SK-N-SH (cell line): ENCODE results near the gene TULP4. TPM values are rescaled to one million over a fixed set of nuclear protein-coding genes. Genes with fewer than 3 reads are reported as not detected.
A peak's percentile ranks its signal among the peaks of the same experiment; 100 is the strongest.

Source experiments
- CTCF ChIA-PET: fragments of 300-600, 350-600 bp; formaldehyde crosslinking; extraction: SDS; loops from one replicate; lab custom pipeline; 2021; lab: Yijun Ruan, JAX
- POLR2A ChIA-PET: fragments of 350-600 bp; sonication (Branson Sonifier 250); formaldehyde crosslinking; extraction: SDS; loops from one replicate; lab custom pipeline; 2020; ENCODE audit warnings: antibody characterized with exemption, inconsistent platforms; lab: Yijun Ruan, JAX
- DNase-seq: peaks from one replicate; pipeline ENCODE4 v3.0.0; 2012
- H2AFZ ChIP-seq: fragments of 200-600 bp; sonication (generic); 2 replicates; pipeline ENCODE4 v1.8.1; 2016; ENCODE audit warnings: antibody characterized with exemption, mild to moderate bottlenecking, low read depth
- H3F3A ChIP-seq: fragments of 200-600 bp; sonication (generic); replicated peaks from 2 replicates; pipeline ENCODE3; 2016; ENCODE audit warnings: antibody characterized with exemption, mild to moderate bottlenecking; ENCODE audit not compliant: insufficient read depth
- H3K27ac ChIP-seq, 2 experiments: fragments of 200-500 bp in 1 of 2; fragments of 200-600 bp in 1 of 2; sonication (Bioruptor generic) in 1 of 2; sonication (generic), shearing (Covaris generic) in 1 of 2; 2 replicates each; pipeline versions ENCODE4 v1.5.1 to v1.6.1; 2014 to 2016; ENCODE audit warnings: low read depth in 2 of 2, inconsistent platforms in 1 of 2, low read length in 1 of 2, mild to moderate bottlenecking in 1 of 2, mixed read lengths in 1 of 2
- H3K27me3 ChIP-seq: fragments of 200-600 bp; sonication (generic), shearing (Covaris generic); 2 replicates; pipeline ENCODE4 v1.6.1; 2016; ENCODE audit warnings: mixed run types; ENCODE audit not compliant: insufficient read depth
- H3K36me3 ChIP-seq, 2 experiments: fragments of 200-500 bp in 1 of 2; fragments of 200-600 bp in 1 of 2; sonication (Bioruptor generic) in 1 of 2; sonication (generic) in 1 of 2; replicated peaks in 1 of 2; 2 replicates each; pipeline versions ENCODE3 to v1.5.1; 2014 to 2016; ENCODE audit warnings: low read length in 1 of 2, mild to moderate bottlenecking in 1 of 2; ENCODE audit not compliant: insufficient read depth in 2 of 2, control insufficient read depth in 1 of 2
- H3K4me1 ChIP-seq, 2 experiments: fragments of 200-500 bp in 1 of 2; fragments of 200-600 bp in 1 of 2; sonication (Bioruptor generic) in 1 of 2; sonication (generic), shearing (Covaris generic) in 1 of 2; 2 replicates each; pipeline versions ENCODE4 v1.5.1 to v1.6.1; 2014 to 2016; ENCODE audit warnings: low read depth in 1 of 2, low read length in 1 of 2, mixed run types in 1 of 2; ENCODE audit not compliant: insufficient read depth in 2 of 2, control insufficient read depth in 1 of 2
- H3K4me2 ChIP-seq: fragments of 200-600 bp; sonication (generic), shearing (Covaris generic); 2 replicates; pipeline ENCODE4 v1.6.1; 2017; ENCODE audit warnings: mixed run types
- H3K4me3 ChIP-seq, 2 experiments: fragments of 200-500 bp in 1 of 2; fragments of 200-600 bp in 1 of 2; sonication (Bioruptor generic) in 1 of 2; sonication (generic), shearing (Covaris generic) in 1 of 2; 2 replicates each; pipeline versions ENCODE4 v1.5.1 to v1.8.1; 2014 to 2016; ENCODE audit warnings: low read depth in 2 of 2, inconsistent platforms in 1 of 2, low read length in 1 of 2, mild to moderate bottlenecking in 1 of 2, mixed read lengths in 1 of 2, moderate library complexity in 1 of 2
- H3K79me2 ChIP-seq: fragments of 200-600 bp; sonication (generic); 2 replicates; pipeline ENCODE4 v1.8.1; 2017; ENCODE audit warnings: mild to moderate bottlenecking; ENCODE audit not compliant: insufficient read depth
- H3K9ac ChIP-seq: fragments of 200-600 bp; sonication (generic); 2 replicates; pipeline ENCODE4 v1.6.1; 2017; ENCODE audit warnings: mixed run types
- H3K9me2 ChIP-seq: fragments of 200-600 bp; sonication (generic); 2 replicates; pipeline ENCODE4 v1.6.1; 2017; ENCODE audit warnings: mixed run types
- H3K9me3 ChIP-seq: fragments of 200-600 bp; sonication (generic); 2 replicates; pipeline ENCODE4 v1.6.1; 2017; ENCODE audit warnings: mixed run types, mild to moderate bottlenecking, moderate library complexity
- H4K20me1 ChIP-seq: fragments of 200-600 bp; sonication (generic); 2 replicates; pipeline ENCODE4 v1.6.1; 2017; ENCODE audit warnings: mild to moderate bottlenecking, mixed run types; ENCODE audit not compliant: insufficient read depth
- GATA2 ChIP-seq: sonication (generic); formaldehyde crosslinking; IDR thresholded peaks from 2 replicates; pipeline ENCODE4 v1.5.0; 2020; ENCODE audit warnings: mild to moderate bottlenecking, missing genetic modification reagents
- MAX ChIP-seq: IDR thresholded peaks from 2 replicates; pipeline ENCODE4 v1.4.0; 2012; ENCODE audit warnings: low read depth
- SIN3A ChIP-seq: IDR thresholded peaks from 2 replicates; pipeline ENCODE4 v1.6.1; 2012; ENCODE audit warnings: low read depth, mild to moderate bottlenecking, low read length, moderate library complexity, borderline replicate concordance
- WGBS: methylation state at CpG from one replicate; pipeline ENCODE4 v1.1.6; 2017; ENCODE audit warnings: low lambda C conversion rate; 5-methylcytosine and 5-hydroxymethylcytosine counted together
- polyA plus RNA-seq, 3 experiments: library from polyadenylated mRNA; depleted of rRNA; stranded (reverse); fragments of >200 nt; gene quantifications; 2 replicates each; pipeline ENCODE4 v1.2.3, GENCODE V29; 2012
- small RNA-seq, 7 experiments: library from RNA; depleted of rRNA; stranded (forward); fragments of <200 nt; gene quantifications; one replicate each; pipeline ENCODE3, GENCODE V24; 2012

TULP4 gene
- polyA plus RNA-seq, 1 of the 3 experiments (the other 2 are of a cell fraction) = 5.9 TPM

GRCh38 chr6:158560836-158561320 is 248.6 kb downstream of the TULP4 start:
- peaks cover 57% of the 10 kb centered on the region for H3K79me2 ChIP-seq
- H3K27me3 ChIP-seq = no peaks in the 10 kb centered on the region
- no peaks in the 10 kb centered on the region for H3K9me3 ChIP-seq
- ChIA-PET CTCF (no interaction called here), POLR2A (no interaction called here)
- H2AFZ ChIP-seq = peak overlapping the region; percentile 72; the same call in 1 of the 2 replicates
- H3F3A ChIP-seq = no peaks in the 10 kb centered on the region
- H3K9ac ChIP-seq = peak overlapping the region; percentile 83
- H3K4me2 ChIP-seq = peak overlapping the region; percentile 99
- 7% methylated on average over 15 of the region's 19 CpGs for WGBS
- H3K9me2 ChIP-seq = no peaks in the 10 kb centered on the region
- peak overlapping the region; percentile 86 to 90 for H3K4me3 ChIP-seq
- peak; percentile 58 for DNase-seq
- peaks cover 46% of the 10 kb centered on the region for H4K20me1 ChIP-seq
- H3K36me3 ChIP-seq = no peaks in the 10 kb centered on the region
- TF ChIP-seq SIN3A (0 out of 2 replicates have a peak, but pooled peaks have one; percentile 23), MAX (peak; percentile 30; the same call in 1 of the 2 replicates), GATA2 (CRISPR knock-in tag) (no peak)
- H3K4me1 ChIP-seq = peaks cover 11 to 27% of the 10 kb centered on the region in 2 experiments; a peak in 3 of 4 replicates
- peak overlapping the region; percentile 13 to 82; a peak in 3 of 4 replicates for H3K27ac ChIP-seq

Small RNA genes within 50 kb of the gene (small RNA-seq; reads per million reads assigned to genes)
- 0 reads per million in 7 experiments for gene RN7SL173P

Other genes with a start within 250 kb of the TULP4 start
- gene SERAC1, start 144.2 kb upstream of the TULP4 start, polyA plus RNA-seq (2012; rRNA removed) = 5.6 and 8.9 TPM in 2 replicates
- gene GTF2H5, start 144.1 kb upstream of the TULP4 start, polyA plus RNA-seq (2012; rRNA removed) = 7.7 and 8.0 TPM in 2 replicates
- gene TMEM181, start 247.6 kb downstream of the TULP4 start, polyA plus RNA-seq (2012; rRNA removed) = 19.5 and 29.5 TPM in 2 replicates